Fibroblast of mammary gland (primary cell): Measurements from ENCODE around the gene IL13RA1.
"Not testable (repeated sequence)": the region's sequence is repeated elsewhere in the genome, so short reads cannot be mapped to it uniquely, and the experiment has no call there.

Source experiments
- DNase-seq: peaks from one replicate; pipeline ENCODE4 v3.0.0-alpha.2; 2010; ENCODE audit warnings: low read depth
- H3K4me3 ChIP-seq: 2 replicates; pipeline ENCODE4 v1.5.1; 2011; ENCODE audit warnings: low read depth, mild to moderate bottlenecking, low read length, moderate library complexity; ENCODE audit not compliant: control insufficient read depth
- TF ChIP-seq, protein P1 (sequence below): conservative IDR thresholded peaks from 2 replicates; pipeline ENCODE4 v1.5.1; 2011; ENCODE audit warnings: low read depth, low read length, inconsistent platforms; ENCODE audit not compliant: control insufficient read depth, insufficient read depth

Gene IL13RA1

GRCh38 chrX:118807151-118808017 is 80.0 kb downstream of the IL13RA1 start:
- DNase-seq: peak; percentile 58
- no peak overlapping the region for H3K4me3 ChIP-seq
- TF ChIP-seq, protein P1, sequence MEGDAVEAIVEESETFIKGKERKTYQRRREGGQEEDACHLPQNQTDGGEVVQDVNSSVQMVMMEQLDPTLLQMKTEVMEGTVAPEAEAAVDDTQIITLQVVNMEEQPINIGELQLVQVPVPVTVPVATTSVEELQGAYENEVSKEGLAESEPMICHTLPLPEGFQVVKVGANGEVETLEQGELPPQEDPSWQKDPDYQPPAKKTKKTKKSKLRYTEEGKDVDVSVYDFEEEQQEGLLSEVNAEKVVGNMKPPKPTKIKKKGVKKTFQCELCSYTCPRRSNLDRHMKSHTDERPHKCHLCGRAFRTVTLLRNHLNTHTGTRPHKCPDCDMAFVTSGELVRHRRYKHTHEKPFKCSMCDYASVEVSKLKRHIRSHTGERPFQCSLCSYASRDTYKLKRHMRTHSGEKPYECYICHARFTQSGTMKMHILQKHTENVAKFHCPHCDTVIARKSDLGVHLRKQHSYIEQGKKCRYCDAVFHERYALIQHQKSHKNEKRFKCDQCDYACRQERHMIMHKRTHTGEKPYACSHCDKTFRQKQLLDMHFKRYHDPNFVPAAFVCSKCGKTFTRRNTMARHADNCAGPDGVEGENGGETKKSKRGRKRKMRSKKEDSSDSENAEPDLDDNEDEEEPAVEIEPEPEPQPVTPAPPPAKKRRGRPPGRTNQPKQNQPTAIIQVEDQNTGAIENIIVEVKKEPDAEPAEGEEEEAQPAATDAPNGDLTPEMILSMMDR: peak; percentile 70

GRCh38 chrX:118817257-118817656 is 89.9 kb downstream of the IL13RA1 start:
- DNase-seq, H3K4me3 ChIP-seq: not testable (repeated sequence)

GRCh38 chrX:118823263-118824172 is 96.1 kb downstream of the IL13RA1 start, which contains the start of gene ZCCHC12:
Gene ZCCHC12, plus strand, starts transcription at chrX:118823824. Its CDS starts 1,421 bp downstream, at chrX:118825245.
- TF ChIP-seq, protein P1: no peak

GRCh38 chrX:118824173-118824730 is 96.8 kb downstream of the IL13RA1 start:
- TF ChIP-seq, protein P1: no peak
- DNase-seq: no peak

More at GRCh38 chrX:118823263-118824172, 96.1 kb downstream of the IL13RA1 start, which contains the start of gene ZCCHC12:
- peak; percentile 36 for DNase-seq
- peak within 1 kb of the TSS; percentile 7 for H3K4me3 ChIP-seq

DNA sequence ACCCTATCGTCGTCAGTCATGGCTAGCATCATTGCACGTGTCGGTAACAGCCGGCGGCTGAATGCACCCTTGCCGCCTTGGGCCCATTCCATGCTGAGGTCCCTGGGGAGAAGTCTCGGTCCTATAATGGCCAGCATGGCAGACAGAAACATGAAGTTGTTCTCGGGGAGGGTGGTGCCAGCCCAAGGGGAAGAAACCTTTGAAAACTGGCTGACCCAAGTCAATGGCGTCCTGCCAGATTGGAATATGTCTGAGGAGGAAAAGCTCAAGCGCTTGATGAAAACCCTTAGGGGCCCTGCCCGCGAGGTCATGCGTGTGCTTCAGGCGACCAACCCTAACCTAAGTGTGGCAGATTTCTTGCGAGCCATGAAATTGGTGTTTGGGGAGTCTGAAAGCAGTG is 97.8 kb downstream of the IL13RA1 start:
- TF ChIP-seq, protein P1: no peak

More at GRCh38 chrX:118824173-118824730, 96.8 kb downstream of the IL13RA1 start:
- no peak overlapping the region for H3K4me3 ChIP-seq

DNA sequence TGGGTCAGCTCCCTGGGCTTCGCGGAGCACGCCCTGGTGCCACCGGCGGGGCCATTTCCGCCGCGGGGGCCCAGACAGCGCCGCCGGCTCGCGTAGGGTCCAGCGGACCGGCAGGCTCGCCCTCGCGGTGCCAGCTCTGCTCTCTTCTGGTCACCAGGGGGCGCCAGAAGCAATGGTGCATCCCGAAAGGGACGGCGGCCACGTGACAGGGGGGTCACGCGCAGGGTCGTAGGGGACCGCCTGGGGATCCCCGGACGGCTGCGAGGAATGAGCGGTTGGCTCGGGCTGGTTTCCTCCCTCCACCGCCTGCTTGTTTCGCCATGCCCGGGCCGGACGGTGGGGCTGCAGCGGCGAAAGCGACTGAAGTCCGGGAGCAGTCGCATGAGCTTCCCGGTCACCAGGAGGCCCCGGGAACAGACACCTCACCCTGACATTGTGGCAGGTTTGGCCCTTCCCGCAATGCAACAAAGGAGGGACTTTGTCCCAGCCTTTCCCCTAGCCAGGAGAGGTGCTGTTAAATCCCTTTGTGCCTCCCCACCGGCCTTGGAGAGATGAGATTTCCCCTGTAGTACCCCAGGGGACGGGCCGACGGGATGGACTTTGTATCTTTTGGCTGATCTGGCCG is 112.0 kb downstream of the IL13RA1 start:
- TF ChIP-seq, protein P1: peak; percentile 39
- H3K4me3 ChIP-seq: peak overlapping the region; percentile 44
- DNase-seq: peak; percentile 35

More for the DNA sequence above, 97.8 kb downstream of the IL13RA1 start:
- H3K4me3 ChIP-seq: no peak overlapping the region
- DNase-seq: no peak
